Adrenal gland (tissue), 12 donors: ENCODE results near the gene SERPINA5. TPM values are rescaled to one million over a fixed set of nuclear protein-coding genes. Genes with fewer than 3 reads are reported as not detected.

Experiments
- DNase-seq, 7 donors: peaks; one replicate each; pipeline ENCODE4 v3.0.0-alpha.2; 2019 to 2020
- H3K27ac ChIP-seq, 5 donors: fragments of 200-600 bp; sonication (generic) in 4 of 5; 1 replicate in 3 of 5; 2 replicates in 2 of 5; pipeline versions ENCODE4 v1.5.1 to v1.8.0; 2016 to 2020; ENCODE audit warnings: mild to moderate bottlenecking in 1 of 5
- H3K27me3 ChIP-seq: fragments of 200-600 bp; 2 replicates; pipeline ENCODE4 v1.8.0; 2021
- H3K36me3 ChIP-seq, 2 donors: fragments of 200-600 bp; replicated peaks in 1 of 2; 1 replicate in 1 of 2; 2 replicates in 1 of 2; pipeline versions ENCODE4 v1.5.1 to v1.8.0; 2018 to 2022
- H3K4me1 ChIP-seq, 2 donors: fragments of 200-600 bp; replicated peaks in 1 of 2; 1 replicate in 1 of 2; 2 replicates in 1 of 2; pipeline versions ENCODE4 v1.5.1 to v1.8.0; 2018 to 2021
- H3K4me3 ChIP-seq, 4 donors: fragments of 200-600 bp; sonication (generic) in 3 of 4; one replicate each; pipeline ENCODE4 v1.5.1; 2016 to 2018
- H3K9me3 ChIP-seq, 3 donors: fragments of 200-600 bp; sonication (generic) in 1 of 3; replicated peaks in 1 of 3; 1 replicate in 2 of 3; 2 replicates in 1 of 3; pipeline versions ENCODE4 v1.5.1 to v1.8.0; 2016 to 2021
- CTCF ChIP-seq, 6 experiments: fragments of 450-650 bp in 4 of 6; fragments of 200-600 bp in 2 of 6; sonication (generic) in 1 of 6; IDR thresholded peaks; 1 replicate in 5 of 6; 2 replicates in 1 of 6; pipeline versions ENCODE4 v1.5.1 to v1.8.0; 2016 to 2021; ENCODE audit warnings: antibody characterized with exemption in 6 of 6, mild to moderate bottlenecking in 2 of 6, moderate library complexity in 1 of 6
- POLR2A ChIP-seq, 2 donors: fragments of 450-650 bp; IDR thresholded peaks; one replicate each; pipeline ENCODE4 v1.6.1; 2017; ENCODE audit warnings: antibody characterized with exemption in 2 of 2, mild to moderate bottlenecking in 2 of 2, moderate library complexity in 1 of 2
- WGBS, 4 donors: extraction: QIAGEN DNeasy Blood & Tissue Kit in 2 of 4; methylation state at CpG; one replicate each; pipeline versions ENCODE4 v1.1.5 to v1.1.7; 2013 to 2017; 5-methylcytosine and 5-hydroxymethylcytosine counted together
- intact Hi-C, 2 donors: fragments of 100-400 bp; cut with DNase I; formaldehyde crosslinking; loops; one replicate each; pipeline versions ENCODE4 v1.14.1 to v1.15.0; 2022 to 2023
- polyA plus RNA-seq, 3 donors: library from polyadenylated mRNA; stranded (reverse); fragments of 200-250 nt in 2 of 3; fragments of 350-450 nt in 1 of 3; fragmentation: Illumina TruSeq in 1 of 3; extraction: RNeasy Lipid Tissue Mini Kit (QIAGEN cat#74804) in 1 of 3; gene quantifications; one replicate each; pipeline ENCODE4 v1.2.3, GENCODE V29; 2013 to 2014
- total RNA-seq, 9 donors: library from RNA; depleted of rRNA in 4 of 9; stranded (reverse); fragments of >200 nt in 4 of 9; fragments of 120-200 nt in 1 of 9; fragmentation: NEBNext Ultra II Directional in 1 of 9; extraction: Animal tissue kit (Norgen Biotek cat#: 25700) in 1 of 9; gene quantifications; one replicate each; pipeline versions ENCODE4 v1.1.0 to v1.2.4, GENCODE V29; 2013 to 2023
- donor health status: healthy with polysubstance abuse.
- donor health status: Bipolar disorder and iron deficiency.
- donor health status: DM: yes; HTN: yes; CAD: no.
- donor health status: DM: no; HTN: no; CAD: no.
- donor health status: DM: no; HTN: no; CAD: no.
- donor health status: DM: yes; HTN: yes; CAD: no.

Gene SERPINA5
- total and polyA plus RNA-seq, 12 donors: 83.6 to 1,055 (median 515) TPM

GRCh38 chr14:94620597-94620996, 39.4 kb downstream of the SERPINA5 start:
- no peaks in the 10 kb centered on the region for H3K4me1 ChIP-seq
- no peak overlapping the region for H3K27ac ChIP-seq
- peaks cover 0 to 21% (median 0%) of the 10 kb centered on the region in 3 donors for H3K9me3 ChIP-seq
- no peak overlapping the region for H3K4me3 ChIP-seq
- intact Hi-C loops: no loop called here
- TF ChIP-seq CTCF (IDR thresholded peaks at IDR 0.05) (no peak), POLR2A (IDR thresholded peaks at IDR 0.05) (no peak)
- no peaks in the 10 kb centered on the region for H3K27me3 ChIP-seq
- H3K36me3 ChIP-seq: no peaks in the 10 kb centered on the region
- 82 to 85% (median 84%) methylated on average over 3 to 6 of the region's 6 CpGs for WGBS, 4 donors
- DNase-seq: peak in 1 of 7 donors; percentile 8

GRCh38 chr14:94621358-94622134, 40.3 kb downstream of the SERPINA5 start:
- Histone ChIP-seq H3K36me3 (no peaks in the 10 kb centered on the region), H3K9me3 (peaks cover 0 to 21% (median 0%) of the 10 kb centered on the region in 3 donors), H3K4me1 (no peaks in the 10 kb centered on the region), H3K27me3 (no peaks in the 10 kb centered on the region), H3K4me3 (no peak overlapping the region), H3K27ac (no peak overlapping the region)
- intact Hi-C loops: no loop called here
- no peak for TF ChIP-seq POLR2A (IDR thresholded peaks at IDR 0.05)
- TF ChIP-seq CTCF (IDR thresholded peaks at IDR 0.05): no peak
- no peak for DNase-seq
- WGBS, 4 donors: 79 to 86% (median 84%) methylated on average over 5 of the region's 5 CpGs

GRCh38 chr14:94622653-94623421, 41.6 kb downstream of the SERPINA5 start:
- Histone ChIP-seq H3K36me3 (no peaks in the 10 kb centered on the region), H3K4me3 (no peak overlapping the region), H3K27me3 (no peaks in the 10 kb centered on the region), H3K27ac (no peak overlapping the region), H3K4me1 (no peaks in the 10 kb centered on the region), H3K9me3 (peaks cover 0 to 14% (median 0%) of the 10 kb centered on the region in 3 donors)
- DNase-seq: no peak
- intact Hi-C loops: no loop called here
- WGBS, 4 donors: 61 to 78% (median 72%) methylated on average over 6 of the region's 6 CpGs
- no peak for TF ChIP-seq POLR2A (IDR thresholded peaks at IDR 0.05)
- TF ChIP-seq CTCF (IDR thresholded peaks at IDR 0.05): no peak

DNA sequence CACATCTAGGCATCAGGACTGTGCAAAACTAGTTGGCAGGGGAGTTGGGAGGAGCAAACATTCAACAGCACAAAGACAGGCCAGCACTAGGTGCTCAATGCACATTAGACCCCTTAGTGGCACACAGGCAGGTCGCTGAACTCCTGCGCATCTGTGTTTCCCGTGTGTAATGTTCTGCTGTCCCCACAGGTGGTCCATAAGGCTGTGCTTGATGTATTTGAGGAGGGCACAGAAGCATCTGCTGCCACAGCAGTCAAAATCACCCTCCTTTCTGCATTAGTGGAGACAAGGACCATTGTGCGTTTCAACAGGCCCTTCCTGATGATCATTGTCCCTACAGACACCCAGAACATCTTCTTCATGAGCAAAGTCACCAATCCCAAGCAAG, 42.2 kb downstream of the SERPINA5 start:
- Histone ChIP-seq H3K4me1 (no peaks in the 10 kb centered on the region), H3K36me3 (no peaks in the 10 kb centered on the region), H3K4me3 (no peak overlapping the region), H3K9me3 (peaks cover 0 to 8% (median 0%) of the 10 kb centered on the region in 3 donors), H3K27me3 (no peaks in the 10 kb centered on the region), H3K27ac (no peak overlapping the region)
- 92 to 100% (median 95%) methylated on average over 1 to 4 of the region's 4 CpGs for WGBS, 4 donors
- intact Hi-C loops: no loop called here
- DNase-seq: no peak
- no peak for TF ChIP-seq POLR2A (IDR thresholded peaks at IDR 0.05)
- no peak for TF ChIP-seq CTCF (IDR thresholded peaks at IDR 0.05)
